Lower leg skin (tissue), 3 donors: Measurements from ENCODE around the gene PHLDA2.

ENCODE experiments used
- CTCF ChIP-seq, 3 donors: fragments of 450-650 bp; IDR thresholded peaks; one replicate each; pipeline ENCODE4 v1.5.1; 2016; ENCODE audit warnings: antibody characterized with exemption in 3 of 3, mild to moderate bottlenecking in 3 of 3, moderate library complexity in 2 of 3
- POLR2A ChIP-seq, 2 donors: fragments of 450-650 bp; IDR thresholded peaks; one replicate each; pipeline ENCODE4 v1.6.1; 2016 to 2017; ENCODE audit warnings: antibody characterized with exemption in 2 of 2, mild to moderate bottlenecking in 1 of 2, moderate library complexity in 1 of 2

- TF ChIP-seq POLR2A (IDR thresholded peaks at IDR 0.05) (no peak), CTCF (IDR thresholded peaks at IDR 0.05) (no peak)
Observed at GRCh38 chr11:2902784-2903671, 26.2 kb downstream of the PHLDA2 start.
